OCI-LY1 (cell line): ENCODE measurements around the gene LPGAT1.

Experiments
- EZH2 ChIP-seq: fragments of 200-600 bp; sonication (generic), shearing (Covaris generic); IDR thresholded peaks from 2 replicates; pipeline ENCODE4 v1.8.0; 2017; ENCODE audit warnings: borderline replicate concordance, mixed run types, mild to moderate bottlenecking, antibody characterized with exemption, low read length, moderate library complexity, mixed read lengths
- TF ChIP-seq, protein P1 (sequence below): fragments of 200-600 bp; sonication (generic), shearing (Covaris generic); IDR thresholded peaks from 2 replicates; pipeline ENCODE4 v1.5.1; 2017; ENCODE audit warnings: mild to moderate bottlenecking, antibody characterized with exemption, low read length, moderate library complexity, mixed read lengths

DNA sequence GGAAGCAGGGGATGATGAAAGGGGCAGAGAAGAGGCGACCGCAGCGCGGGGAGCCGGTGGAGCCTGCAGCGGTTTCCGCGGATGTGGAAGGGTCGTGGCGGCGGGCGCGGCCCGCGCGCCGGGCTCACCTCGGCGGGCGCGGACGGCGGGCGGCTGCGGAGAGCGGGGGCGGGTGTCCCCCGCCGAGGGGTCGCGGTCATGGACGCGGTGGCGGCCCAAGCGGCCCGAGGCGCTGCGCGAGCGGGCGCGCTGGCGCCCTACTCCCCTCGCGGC, 572 bp downstream of the LPGAT1 start:
- TF ChIP-seq, protein P1, sequence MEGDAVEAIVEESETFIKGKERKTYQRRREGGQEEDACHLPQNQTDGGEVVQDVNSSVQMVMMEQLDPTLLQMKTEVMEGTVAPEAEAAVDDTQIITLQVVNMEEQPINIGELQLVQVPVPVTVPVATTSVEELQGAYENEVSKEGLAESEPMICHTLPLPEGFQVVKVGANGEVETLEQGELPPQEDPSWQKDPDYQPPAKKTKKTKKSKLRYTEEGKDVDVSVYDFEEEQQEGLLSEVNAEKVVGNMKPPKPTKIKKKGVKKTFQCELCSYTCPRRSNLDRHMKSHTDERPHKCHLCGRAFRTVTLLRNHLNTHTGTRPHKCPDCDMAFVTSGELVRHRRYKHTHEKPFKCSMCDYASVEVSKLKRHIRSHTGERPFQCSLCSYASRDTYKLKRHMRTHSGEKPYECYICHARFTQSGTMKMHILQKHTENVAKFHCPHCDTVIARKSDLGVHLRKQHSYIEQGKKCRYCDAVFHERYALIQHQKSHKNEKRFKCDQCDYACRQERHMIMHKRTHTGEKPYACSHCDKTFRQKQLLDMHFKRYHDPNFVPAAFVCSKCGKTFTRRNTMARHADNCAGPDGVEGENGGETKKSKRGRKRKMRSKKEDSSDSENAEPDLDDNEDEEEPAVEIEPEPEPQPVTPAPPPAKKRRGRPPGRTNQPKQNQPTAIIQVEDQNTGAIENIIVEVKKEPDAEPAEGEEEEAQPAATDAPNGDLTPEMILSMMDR: no peak
- no peak for TF ChIP-seq EZH2
